Neural progenitor cell (in vitro differentiated cells): ENCODE data around the gene FAM72C.
"Not testable (repeated sequence)": the region's sequence is repeated elsewhere in the genome, so short reads cannot be mapped to it uniquely, and the experiment has no call there.

ENCODE experiments used
- CTCF ChIP-seq: fragments of 200-600 bp; sonication (generic); IDR thresholded peaks from 2 replicates; pipeline ENCODE4 v1.5.1; 2017; ENCODE audit warnings: antibody characterized with exemption, mild to moderate bottlenecking
- EZH2 ChIP-seq: fragments of 200-600 bp; sonication (generic); IDR thresholded peaks from 2 replicates; pipeline ENCODE4 v1.6.1; 2017; ENCODE audit warnings: antibody characterized with exemption, mild to moderate bottlenecking, moderate library complexity

GRCh38 chr1:144020001-144020738 is 48.4 kb upstream of the FAM72C start:
- TF ChIP-seq EZH2, CTCF: not testable (repeated sequence)
